Prostate gland (tissue), 2 donors: ENCODE data around the gene ZSCAN10. TPM values are rescaled to one million over a fixed set of nuclear protein-coding genes. Genes with fewer than 3 reads are reported as not detected.

ENCODE experiments used
- DNase-seq: peaks from one replicate; pipeline ENCODE4 v3.0.0-alpha.2; 2019; ENCODE audit warnings: low spot score
- H3K27ac ChIP-seq, 2 donors: fragments of 200-600 bp; sonication (generic); 2 replicates each; pipeline ENCODE4 v1.5.1; 2017 to 2019
- H3K27me3 ChIP-seq: fragments of 200-600 bp; sonication (generic); replicated peaks from 2 replicates; pipeline ENCODE4 v1.5.1; 2019; ENCODE audit not compliant: insufficient read depth
- H3K36me3 ChIP-seq, 2 donors: fragments of 200-600 bp; sonication (generic); 1 replicate in 1 of 2; 2 replicates in 1 of 2; pipeline versions ENCODE4 v1.5.1 to v1.8.1; 2017 to 2019
- H3K4me1 ChIP-seq: fragments of 200-600 bp; sonication (generic); replicated peaks from 2 replicates; pipeline ENCODE4 v1.5.1; 2019
- H3K4me3 ChIP-seq, 2 donors: fragments of 200-600 bp; sonication (generic); 2 replicates each; pipeline ENCODE4 v1.5.1; 2017 to 2019
- H3K9me3 ChIP-seq: fragments of 200-600 bp; sonication (generic); 2 replicates; pipeline ENCODE4 v1.5.1; 2017
- POLR2A ChIP-seq: fragments of 450-650 bp; IDR thresholded peaks from one replicate; pipeline ENCODE4 v1.6.1; 2016; ENCODE audit warnings: antibody characterized with exemption, mild to moderate bottlenecking
- POLR2AphosphoS5 ChIP-seq: sonication (generic); formaldehyde crosslinking; IDR thresholded peaks from one replicate; pipeline ENCODE4 v1.6.1; 2017; ENCODE audit warnings: antibody characterized with exemption
- WGBS: methylation state at CpG from one replicate; pipeline ENCODE4 v1.1.5; 2018; 5-methylcytosine and 5-hydroxymethylcytosine counted together
- intact Hi-C: fragments of 100-400 bp; cut with DNase I; formaldehyde crosslinking; loops from one replicate; pipeline ENCODE4 v1.14.2; 2022
- total RNA-seq, 2 donors: library from RNA; depleted of rRNA; stranded (reverse); fragments of >200 nt; gene quantifications; one replicate each; pipeline ENCODE4 v1.1.0, GENCODE V29; 2016
- TF ChIP-seq, protein P1 (sequence below), 4 experiments: fragments of 200-600 bp in 2 of 4; fragments of 450-650 bp in 2 of 4; sonication (generic) in 2 of 4; IDR thresholded peaks; 1 replicate in 3 of 4; 2 replicates in 1 of 4; pipeline ENCODE4 v1.5.1; 2016 to 2019; ENCODE audit warnings: antibody characterized with exemption in 4 of 4, mild to moderate bottlenecking in 2 of 4, moderate library complexity in 2 of 4

Gene ZSCAN10
- total RNA-seq, 2 donors from 2014 or later = 0.57 TPM; not detected in 1

DNA sequence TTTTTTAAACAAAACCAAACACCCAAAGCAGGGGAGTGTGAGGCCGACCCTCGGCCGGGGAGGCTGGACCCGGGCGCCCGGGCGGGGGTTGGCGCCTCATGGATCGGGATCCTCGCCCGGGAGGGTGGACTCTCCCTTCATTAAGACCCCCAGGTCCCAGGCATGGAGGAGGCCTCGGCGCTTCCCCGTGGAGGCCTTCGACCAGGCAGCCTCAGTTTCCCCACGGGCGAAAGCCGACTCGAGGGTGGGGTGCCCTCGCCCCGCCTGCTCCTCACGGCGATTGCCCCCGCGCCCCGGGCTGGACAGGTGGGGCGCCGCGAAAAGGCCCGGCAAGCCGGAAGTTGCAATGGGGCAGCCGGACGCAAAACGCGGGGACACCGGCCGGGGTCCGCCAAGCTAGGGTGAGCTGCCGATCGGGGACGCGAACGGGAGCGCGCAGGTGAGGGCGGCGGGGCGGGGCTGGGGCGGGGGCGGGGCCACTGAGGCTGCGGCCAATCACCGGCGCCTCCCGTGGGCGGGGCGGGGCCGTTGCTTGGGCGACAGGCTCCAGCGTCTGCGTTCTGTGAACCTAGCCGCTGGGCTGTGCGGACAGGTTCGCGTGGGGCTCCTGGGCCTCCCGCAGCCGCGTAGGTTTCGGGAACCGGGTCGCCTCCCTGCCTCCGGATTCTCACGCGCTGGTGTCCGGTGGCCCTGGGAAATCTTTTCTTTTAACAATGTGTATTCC lies 7.3 kb upstream of the ZSCAN10 start:
- no peaks in the 10 kb centered on the region for H3K9me3 ChIP-seq
- DNase-seq = peak; percentile 93
- peak overlapping the region; percentile 73 to 80 for H3K27ac ChIP-seq
- H3K4me1 ChIP-seq = no peaks in the 10 kb centered on the region
- WGBS = under 1% methylated on average over 53 of the region's 74 CpGs
- TF ChIP-seq, protein P1, sequence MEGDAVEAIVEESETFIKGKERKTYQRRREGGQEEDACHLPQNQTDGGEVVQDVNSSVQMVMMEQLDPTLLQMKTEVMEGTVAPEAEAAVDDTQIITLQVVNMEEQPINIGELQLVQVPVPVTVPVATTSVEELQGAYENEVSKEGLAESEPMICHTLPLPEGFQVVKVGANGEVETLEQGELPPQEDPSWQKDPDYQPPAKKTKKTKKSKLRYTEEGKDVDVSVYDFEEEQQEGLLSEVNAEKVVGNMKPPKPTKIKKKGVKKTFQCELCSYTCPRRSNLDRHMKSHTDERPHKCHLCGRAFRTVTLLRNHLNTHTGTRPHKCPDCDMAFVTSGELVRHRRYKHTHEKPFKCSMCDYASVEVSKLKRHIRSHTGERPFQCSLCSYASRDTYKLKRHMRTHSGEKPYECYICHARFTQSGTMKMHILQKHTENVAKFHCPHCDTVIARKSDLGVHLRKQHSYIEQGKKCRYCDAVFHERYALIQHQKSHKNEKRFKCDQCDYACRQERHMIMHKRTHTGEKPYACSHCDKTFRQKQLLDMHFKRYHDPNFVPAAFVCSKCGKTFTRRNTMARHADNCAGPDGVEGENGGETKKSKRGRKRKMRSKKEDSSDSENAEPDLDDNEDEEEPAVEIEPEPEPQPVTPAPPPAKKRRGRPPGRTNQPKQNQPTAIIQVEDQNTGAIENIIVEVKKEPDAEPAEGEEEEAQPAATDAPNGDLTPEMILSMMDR (IDR thresholded peaks at IDR 0.05) = no peak
- TF ChIP-seq POLR2AphosphoS5 = peak; percentile 77
- TF ChIP-seq POLR2A = peak; percentile 70
- H3K36me3 ChIP-seq = no peaks in the 10 kb centered on the region
- H3K27me3 ChIP-seq = no peaks in the 10 kb centered on the region
- peak overlapping the region; percentile 46 to 57 for H3K4me3 ChIP-seq
- intact Hi-C loops = no loop called here

DNA sequence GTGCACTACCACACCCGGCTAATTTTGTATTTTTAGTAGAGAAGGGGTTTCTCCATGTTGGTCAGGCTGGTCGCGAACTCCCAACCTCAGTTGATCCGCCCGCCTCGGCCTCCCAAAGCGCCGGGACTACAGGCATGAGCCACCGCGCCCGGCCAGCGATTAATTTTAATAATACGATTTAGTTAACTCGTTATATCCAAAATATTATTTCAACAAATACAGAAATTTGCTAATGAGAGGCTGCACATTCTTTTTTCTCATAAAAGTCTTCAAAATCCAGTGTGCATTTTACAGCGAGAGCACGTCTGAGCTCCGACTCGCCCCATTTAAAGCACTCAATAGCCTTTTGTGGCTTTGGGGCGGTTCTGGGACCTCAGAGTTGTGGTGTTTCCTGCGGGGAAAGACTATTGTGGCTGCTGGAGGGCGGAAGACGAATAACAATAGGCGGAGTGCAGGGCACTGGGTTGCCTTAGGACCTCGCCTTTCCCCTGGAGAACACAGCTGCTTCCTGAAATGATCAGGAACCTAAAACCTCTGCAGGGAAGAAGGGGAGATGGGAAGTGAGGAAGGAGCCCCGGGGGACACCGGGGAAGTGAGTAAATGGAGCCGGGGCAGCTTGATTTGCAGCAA lies 2.9 kb upstream of the ZSCAN10 start:
- DNase-seq = no peak
- no peaks in the 10 kb centered on the region for H3K4me1 ChIP-seq
- no peak overlapping the region for H3K4me3 ChIP-seq
- no peaks in the 10 kb centered on the region for H3K36me3 ChIP-seq
- no peaks in the 10 kb centered on the region for H3K27me3 ChIP-seq
- WGBS = 58% methylated on average over 27 of the region's 27 CpGs
- TF ChIP-seq, protein P1 (IDR thresholded peaks at IDR 0.05) = no peak
- TF ChIP-seq POLR2A = no peak
- TF ChIP-seq POLR2AphosphoS5 = no peak
- H3K9me3 ChIP-seq = no peaks in the 10 kb centered on the region
- no peak overlapping the region for H3K27ac ChIP-seq
- intact Hi-C loops = no loop called here

DNA sequence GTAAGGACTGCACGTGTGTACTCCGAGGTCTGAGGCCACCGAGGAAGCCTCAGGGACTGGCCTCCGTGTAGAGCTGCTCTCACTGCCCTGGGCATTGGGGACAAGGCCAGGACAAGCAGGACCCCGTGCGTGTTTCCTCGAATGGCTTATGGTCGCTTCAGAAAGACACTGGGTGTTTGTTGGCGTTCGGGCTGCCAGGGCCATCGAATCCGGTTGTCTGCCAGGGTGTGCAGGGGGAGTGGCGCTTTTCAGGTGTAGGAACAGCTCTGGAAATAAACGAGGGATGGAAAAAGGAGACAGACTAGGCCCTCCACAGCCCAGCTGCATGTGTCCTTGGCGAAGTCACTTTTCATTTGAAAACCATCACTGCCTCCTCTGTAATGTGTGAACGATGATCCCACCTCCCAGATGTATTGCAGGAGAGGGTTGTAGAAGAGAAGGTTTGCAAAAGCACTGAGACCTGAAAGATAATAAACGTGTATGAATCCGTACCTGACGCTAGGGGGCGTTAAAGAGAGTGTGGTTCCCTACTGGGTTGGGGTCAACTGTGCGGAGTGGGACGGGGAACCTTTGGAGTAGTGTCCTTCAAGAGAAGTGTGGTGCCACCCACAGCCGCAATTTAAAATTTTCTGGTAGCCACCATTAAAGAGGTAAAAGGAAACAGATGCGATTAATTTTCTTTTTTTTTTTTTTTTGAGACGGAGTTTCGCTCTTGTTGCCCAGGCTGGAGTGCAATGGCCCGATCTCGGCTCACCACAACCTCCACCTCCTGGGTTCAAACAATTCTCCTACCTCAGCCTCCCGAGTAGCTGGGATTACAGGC lies 2.1 kb upstream of the ZSCAN10 start:
- Histone ChIP-seq H3K27me3 (no peaks in the 10 kb centered on the region), H3K36me3 (no peaks in the 10 kb centered on the region), H3K4me3 (no peak overlapping the region), H3K9me3 (no peaks in the 10 kb centered on the region), H3K4me1 (no peaks in the 10 kb centered on the region), H3K27ac (no peak overlapping the region)
- TF ChIP-seq POLR2AphosphoS5 (no peak), POLR2A (no peak)
- TF ChIP-seq, protein P1 (IDR thresholded peaks at IDR 0.05) = peak in 1 of 4 experiments; percentile 33
- intact Hi-C loops = no loop called here
- DNase-seq = no peak
- WGBS = 60% methylated on average over 29 of the region's 29 CpGs

DNA sequence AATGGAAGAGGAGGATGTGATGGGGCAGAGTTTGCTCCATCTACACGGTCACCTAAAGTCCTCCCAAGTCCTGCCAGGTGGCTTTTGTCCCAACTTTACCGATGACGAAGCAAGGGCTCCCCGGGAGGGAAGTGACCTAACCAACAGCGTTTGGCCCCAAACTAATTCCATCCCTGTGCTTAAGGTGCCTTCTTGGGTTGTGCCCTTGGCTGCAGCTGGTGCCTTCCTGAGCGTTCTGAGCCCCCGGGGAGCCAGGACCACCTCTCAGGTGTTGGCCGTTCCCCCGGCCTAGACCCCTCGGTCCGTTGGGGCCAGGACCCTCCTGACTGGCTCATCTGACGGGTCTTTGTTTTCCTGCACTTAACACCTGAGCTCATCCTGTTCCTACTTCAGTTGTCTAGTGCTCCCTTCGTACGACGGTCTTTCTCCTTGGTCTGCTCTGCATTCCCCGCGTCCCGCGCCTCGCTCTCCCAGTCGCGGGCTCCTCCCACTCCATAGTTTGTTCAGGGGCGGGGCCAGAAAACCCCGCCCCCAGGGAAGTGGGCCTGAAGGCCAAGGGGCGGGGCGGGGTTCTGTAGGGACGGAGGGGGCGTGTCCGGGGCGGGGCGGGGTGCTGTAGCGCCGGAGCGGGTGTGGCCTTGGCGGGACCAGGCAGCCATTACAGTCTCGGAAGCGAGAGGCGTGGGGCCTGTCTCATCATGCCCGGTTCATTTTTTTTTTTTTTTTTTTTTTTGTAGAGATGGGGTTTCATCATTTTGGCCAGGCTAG lies 822 bp upstream of the ZSCAN10 start:
- DNase-seq = peak; percentile 91
- H3K9me3 ChIP-seq = no peaks in the 10 kb centered on the region
- 4% methylated on average over 39 of the region's 39 CpGs for WGBS
- no peaks in the 10 kb centered on the region for H3K4me1 ChIP-seq
- no peaks in the 10 kb centered on the region for H3K36me3 ChIP-seq
- no peak overlapping the region for H3K4me3 ChIP-seq
- TF ChIP-seq POLR2A (no peak), POLR2AphosphoS5 (peak; percentile 45)
- H3K27ac ChIP-seq = no peak overlapping the region
- intact Hi-C loops = no loop called here
- H3K27me3 ChIP-seq = no peaks in the 10 kb centered on the region

DNA sequence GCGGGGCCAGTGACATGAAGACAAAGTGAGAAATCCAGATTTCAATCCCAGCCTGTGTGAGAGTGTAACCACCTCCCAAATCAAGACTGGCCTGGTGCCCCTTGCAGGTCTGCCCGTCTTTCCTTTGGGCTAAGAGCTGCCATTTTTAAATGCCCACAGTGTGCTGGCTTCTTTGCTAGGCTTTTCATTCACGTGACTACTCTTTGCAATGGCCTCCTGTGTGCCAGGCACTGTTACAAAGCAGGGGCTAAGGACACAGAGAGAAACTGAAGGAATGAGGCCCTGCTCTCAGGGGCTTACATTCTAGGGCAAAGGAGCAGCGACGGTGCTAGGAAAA lies 269 bp upstream of the ZSCAN10 start:
- Histone ChIP-seq H3K9me3 (no peaks in the 10 kb centered on the region), H3K27me3 (no peaks in the 10 kb centered on the region), H3K36me3 (no peaks in the 10 kb centered on the region), H3K4me1 (no peaks in the 10 kb centered on the region), H3K4me3 (no peak overlapping the region), H3K27ac (no peak overlapping the region)
- intact Hi-C loops = no loop called here
- TF ChIP-seq POLR2AphosphoS5 (no peak), POLR2A (no peak)
- TF ChIP-seq, protein P1 (IDR thresholded peaks at IDR 0.05) = no peak
- no peak for DNase-seq
- 63% methylated on average over 5 of the region's 5 CpGs for WGBS
